Activated CD8-positive, alpha-beta memory T cell treated with anti-CD3 and anti-CD28 coated beads, Interleukin-2, amount 50 U/mL, for 48 hours (primary cell): ENCODE measurements around the gene TMED10.
"Not testable (repeated sequence)": the region's sequence is repeated elsewhere in the genome, so short reads cannot be mapped to it uniquely, and the experiment has no call there.

Experiments used
- DNase-seq: peaks from one replicate; pipeline ENCODE4 v3.0.0-alpha.2; 2020

TMED10 gene

DNA sequence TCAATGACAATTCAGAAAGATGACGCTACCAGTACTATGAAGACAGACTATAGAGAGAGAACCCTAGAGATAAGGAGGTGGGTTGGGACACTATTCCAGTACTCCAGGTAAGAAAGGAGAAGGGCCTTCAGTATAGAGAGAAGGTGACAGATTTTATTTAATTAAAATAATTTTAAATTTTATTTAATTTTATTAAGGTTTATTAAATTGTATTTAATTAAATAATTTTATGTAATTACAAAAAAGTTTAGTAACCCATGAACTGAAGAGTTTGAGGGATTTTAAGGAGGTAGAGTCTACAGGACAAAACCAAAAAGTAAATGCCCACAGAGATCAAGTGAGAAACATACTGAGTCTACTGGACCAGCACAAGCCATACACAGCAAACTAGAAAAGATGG, 20.3 kb downstream of the TMED10 start:
- DNase-seq: no peak

- DNase-seq: no peak
These were observed 21.2 kb downstream of the TMED10 start for GRCh38 chr14:75155169-75155568.

DNA sequence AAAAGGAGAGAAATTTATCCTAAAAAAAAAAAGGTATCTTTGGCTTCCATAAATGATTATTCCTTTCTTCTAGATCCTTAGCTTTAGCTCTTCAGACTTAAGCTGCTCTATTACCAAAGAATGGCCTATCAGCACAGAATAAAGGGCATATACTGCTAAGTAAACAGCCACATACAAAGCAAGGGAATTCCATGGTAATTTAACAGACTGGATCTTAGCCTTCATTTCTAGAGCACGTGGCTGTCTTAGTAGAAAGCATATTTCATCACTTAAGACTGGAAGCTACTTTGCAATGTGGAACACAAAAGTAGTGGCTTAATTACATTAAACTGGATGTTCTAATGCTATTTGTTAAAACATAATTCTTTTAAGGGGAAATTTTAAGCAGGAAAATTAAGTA, 23.1 kb downstream of the TMED10 start:
- DNase-seq: no peak

GRCh38 chr14:75151851-75152250, 24.6 kb downstream of the TMED10 start:
- no peak for DNase-seq

GRCh38 chr14:75150637-75151036, 25.8 kb downstream of the TMED10 start:
- DNase-seq: not testable (repeated sequence)

DNA sequence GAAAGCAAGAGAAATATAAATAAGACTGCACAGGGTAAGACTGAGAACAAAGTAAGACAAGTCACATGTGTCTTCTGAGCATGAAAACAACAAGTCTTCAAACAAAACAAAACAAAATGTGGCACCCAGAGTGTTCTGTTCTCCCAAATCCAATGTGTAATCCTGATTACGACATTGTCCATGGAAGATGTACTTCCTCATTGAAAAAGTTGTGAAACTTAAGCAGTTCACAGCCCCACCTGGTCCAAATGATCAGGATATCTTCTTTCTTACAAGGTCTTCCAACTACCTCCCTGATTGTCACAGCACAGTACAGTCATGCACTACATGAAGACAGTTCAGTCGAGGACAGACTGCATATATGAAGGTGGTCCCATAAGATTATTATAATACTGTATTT, 26.3 kb downstream of the TMED10 start:
- no peak for DNase-seq

DNA sequence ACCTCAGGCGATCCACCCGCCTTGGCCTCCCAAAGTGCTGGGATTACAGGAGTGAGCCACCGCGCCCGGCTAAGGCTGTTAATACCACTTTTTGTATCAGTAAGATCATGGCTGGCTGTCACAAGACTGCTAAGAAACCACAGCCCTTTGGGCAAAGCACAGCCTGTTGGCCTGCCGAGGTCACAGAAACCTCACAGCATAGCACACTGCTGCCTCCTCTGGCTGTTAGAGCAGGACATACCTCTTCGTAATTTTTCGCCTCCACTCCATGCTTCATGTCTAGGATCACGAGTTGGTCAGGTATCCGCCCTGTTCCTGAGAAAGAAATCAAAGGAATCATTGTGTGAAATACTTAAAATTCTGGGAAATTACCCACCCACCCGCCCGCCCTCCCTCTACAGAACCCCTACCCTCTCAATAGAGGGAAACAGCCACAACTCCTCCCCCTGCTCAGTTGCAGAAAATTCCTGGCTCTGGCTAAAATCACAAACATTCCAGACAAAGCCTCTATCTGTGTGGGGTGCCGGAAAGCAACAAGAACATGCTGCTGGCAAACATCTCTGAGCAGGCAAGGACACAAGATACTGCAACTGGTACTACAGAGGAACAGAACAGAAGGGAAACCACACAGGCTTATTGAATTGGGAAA, 28.9 kb downstream of the TMED10 start:
- no peak for DNase-seq

DNA sequence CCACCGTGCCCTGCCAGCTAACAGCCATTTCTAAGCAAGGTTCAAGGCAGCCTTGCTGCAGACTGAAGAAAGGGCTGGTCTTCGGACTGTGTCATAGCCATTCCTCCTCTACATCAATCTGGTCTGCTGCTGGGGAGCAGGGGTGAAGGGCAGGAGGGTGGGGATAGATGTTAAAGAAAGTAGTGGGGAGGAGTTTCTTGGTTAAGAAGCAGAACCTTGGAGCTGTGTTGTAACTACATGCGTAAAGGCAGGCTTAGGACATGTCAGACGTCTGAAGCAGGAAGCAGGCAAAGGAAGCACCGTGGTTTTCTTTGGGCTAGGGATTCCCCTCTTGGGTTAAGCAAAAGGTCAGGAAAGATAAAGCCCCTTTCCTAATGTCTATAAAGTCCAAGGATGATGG, 31.5 kb downstream of the TMED10 start:
- no peak for DNase-seq

GRCh38 chr14:75143761-75144527, 32.5 kb downstream of the TMED10 start:
- no peak for DNase-seq

DNA sequence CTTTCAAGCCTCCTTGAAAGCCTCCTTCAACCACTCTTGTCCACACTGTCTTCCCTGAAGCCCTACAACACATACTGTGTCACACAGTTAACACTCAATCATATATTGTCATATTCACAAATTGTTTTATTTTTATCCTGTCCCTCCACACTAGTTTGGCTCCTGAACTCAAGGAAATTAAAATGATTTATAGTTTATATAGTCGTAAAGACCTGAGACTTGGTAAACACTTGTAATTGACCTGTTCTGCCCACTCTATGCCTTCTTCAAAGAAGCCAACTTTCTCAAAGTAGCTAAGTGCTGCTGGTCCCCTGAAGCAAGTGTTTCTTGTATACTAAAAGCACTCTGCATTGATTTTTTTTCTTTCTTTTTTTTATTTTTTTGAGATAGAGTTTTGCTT, 33.9 kb downstream of the TMED10 start:
- DNase-seq: no peak

DNA sequence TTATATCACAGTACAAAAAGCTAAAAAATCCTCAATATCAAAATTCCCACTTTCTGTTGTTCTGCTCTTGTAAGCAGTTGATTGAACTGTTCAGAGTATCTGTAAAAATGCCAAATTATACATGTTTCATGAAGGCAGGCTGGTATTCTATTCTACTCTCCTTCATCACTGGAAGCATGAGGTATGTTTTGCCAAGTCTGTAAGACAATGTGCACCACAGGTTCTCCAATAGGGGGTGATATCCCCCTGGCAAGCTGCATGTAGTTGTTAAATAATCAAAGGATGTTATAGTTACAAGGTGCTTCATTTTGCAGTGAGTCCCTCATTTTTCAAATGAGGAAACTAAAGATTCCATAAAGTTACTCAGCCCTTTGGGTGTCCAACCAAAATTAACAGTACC, 34.4 kb downstream of the TMED10 start:
- DNase-seq: no peak

GRCh38 chr14:75141062-75141461, 35.4 kb downstream of the TMED10 start:
- DNase-seq: no peak

GRCh38 chr14:75140620-75141019, 35.8 kb downstream of the TMED10 start:
- DNase-seq: no peak

DNA sequence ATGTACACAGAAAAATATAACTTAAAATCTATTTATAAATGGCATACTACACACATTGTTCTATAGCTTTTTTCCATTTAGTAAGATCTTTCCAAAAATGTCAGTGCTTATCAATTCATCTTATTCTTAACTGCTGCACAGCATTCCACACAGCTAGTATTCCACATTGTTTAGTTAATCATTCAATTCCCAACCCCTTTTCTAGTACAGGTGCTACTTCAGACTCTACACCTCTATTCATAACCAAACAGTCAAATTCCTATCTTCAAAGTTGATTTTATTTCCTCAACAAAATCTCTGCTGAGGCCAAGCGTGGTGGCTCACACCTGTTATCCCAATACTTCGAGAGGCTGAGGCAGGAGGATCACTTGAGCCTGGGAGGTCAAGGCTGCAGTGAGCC, 37.2 kb downstream of the TMED10 start:
- DNase-seq: no peak

GRCh38 chr14:75138492-75138891, 37.9 kb downstream of the TMED10 start:
- DNase-seq: no peak

DNA sequence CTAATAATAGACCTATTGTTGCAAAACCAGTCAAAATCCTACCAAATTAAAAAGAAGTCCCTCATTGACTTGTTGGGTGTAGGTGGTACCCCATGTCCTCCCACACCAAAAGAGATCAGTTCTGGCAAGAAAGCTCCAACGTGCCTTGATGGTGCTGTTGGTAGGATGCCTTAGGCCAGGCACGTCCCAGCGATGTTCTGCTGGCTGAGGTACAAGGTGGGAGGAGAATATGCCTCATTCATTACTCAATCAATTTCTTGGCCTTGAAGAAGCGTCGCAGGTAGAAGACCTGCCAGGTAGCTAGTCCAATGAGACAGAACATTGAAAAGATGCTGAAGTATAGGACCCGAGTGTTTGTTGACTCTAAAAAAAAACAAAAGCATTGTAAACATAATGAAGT, 41.8 kb downstream of the TMED10 start:
- no peak for DNase-seq

GRCh38 chr14:75133597-75133996, 42.8 kb downstream of the TMED10 start:
- DNase-seq: no peak

- no peak for DNase-seq
These were observed 43.9 kb downstream of the TMED10 start for GRCh38 chr14:75132382-75133086.

DNA sequence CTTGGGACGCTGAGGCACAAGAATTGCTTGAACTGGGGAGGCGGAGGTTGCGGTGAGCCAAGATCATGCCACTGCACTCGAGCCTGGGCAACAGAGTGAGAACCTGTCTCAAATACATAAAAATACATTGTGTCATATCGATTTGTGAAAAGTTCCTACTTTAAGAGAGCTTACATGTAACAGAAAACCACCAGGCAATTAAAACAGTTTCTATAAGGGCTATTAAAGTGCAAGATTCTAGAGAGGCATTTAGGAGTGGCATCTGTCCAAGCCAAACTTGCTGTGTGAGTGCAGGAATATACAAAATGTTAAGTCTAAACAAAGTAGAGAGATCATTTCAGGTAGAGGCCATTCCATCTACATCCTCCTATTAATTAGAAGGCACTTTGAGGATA, 47.8 kb downstream of the TMED10 start:
- no peak for DNase-seq

GRCh38 chr14:75127903-75128595, 48.4 kb downstream of the TMED10 start:
- no peak for DNase-seq

DNA sequence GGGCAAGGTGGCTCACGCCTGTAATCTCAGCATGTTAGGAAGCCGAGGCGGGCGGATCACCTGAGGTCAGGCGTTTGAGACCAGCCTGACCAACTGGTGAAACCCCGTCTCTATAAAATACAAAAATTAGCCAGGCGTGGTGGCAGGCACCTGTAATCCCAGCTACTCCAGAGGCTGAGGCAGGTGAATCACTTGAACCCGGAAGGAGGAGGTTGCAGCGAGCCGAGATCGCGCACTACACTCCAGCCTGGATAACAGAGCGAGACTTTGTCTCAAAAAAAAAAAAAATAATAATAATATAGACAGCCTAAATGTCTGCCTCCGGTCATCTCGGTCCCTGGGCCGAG, 49.0 kb downstream of the TMED10 start:
- not testable (repeated sequence) for DNase-seq

DNA sequence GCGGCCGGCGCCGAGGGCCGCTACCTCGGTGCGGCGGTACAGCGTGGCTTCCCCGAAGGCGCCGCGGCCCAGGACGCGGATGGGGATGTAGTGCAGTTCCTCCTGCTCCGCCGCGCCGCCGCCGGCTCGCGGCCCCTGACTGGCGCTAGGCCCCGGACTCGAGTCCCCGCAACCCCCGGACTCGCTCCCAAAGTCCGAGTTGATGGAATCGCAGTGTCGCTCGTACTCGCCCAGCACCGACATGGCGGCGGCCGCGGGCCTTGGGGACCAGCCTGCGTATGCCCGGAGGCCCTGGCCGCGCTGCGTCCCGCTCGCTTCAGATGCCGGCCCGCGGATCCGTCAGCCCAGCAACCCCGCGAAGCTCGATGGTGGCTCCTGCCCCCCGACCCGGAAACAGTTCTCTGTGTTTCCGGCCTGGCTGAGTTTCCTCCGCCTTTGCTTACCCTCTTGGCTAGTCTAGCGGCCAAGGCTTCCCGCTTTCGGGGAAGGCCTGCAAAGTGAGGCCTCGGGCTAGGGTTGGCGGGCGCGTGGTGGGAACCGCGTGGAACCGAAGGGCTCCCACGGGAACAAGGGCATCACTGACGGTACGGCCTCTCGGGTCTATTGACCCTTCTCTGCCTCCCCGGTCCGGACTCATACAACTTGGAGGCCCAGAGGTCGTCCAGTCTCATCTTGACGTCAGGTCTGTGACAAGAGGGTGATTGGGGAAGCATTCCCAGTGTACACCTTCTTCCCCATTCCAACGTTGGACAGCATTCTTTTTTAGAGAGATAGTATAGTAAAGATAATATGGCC, 49.5 kb downstream of the TMED10 start, which contains the start of gene NEK9:
Gene NEK9, minus strand, starts transcription at position 370 of the 795 bp plus-strand sequence. Its CDS starts 127 bp downstream, at position 243.
- DNase-seq: peak; percentile 93

DNA sequence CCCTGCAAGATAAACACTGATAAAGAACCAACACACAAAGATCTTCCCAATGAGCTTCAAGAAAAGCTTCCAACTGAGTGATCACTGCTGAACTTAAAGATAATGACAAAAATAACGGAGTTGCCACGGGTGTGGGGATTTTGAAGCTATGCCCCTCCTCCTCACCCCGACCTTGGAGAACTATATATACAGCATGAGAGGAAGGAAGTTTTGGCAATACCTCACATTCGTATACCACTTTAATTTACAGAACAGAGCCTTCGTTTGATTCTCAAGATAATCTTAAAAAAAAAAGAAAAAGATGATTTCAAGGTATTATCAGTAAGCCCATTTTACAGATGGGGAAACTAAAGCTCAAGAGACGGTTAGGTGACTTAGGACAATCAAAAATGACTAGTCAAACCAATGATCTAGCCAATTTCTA, 50.3 kb downstream of the TMED10 start:
- DNase-seq: no peak
